Activated naive CD4-positive, alpha-beta T cell treated with anti-CD3 and anti-CD28 coated beads, Interleukin-2, amount 50 U/mL, for 72 hours (primary cell): ENCODE results near the gene LRRC15. TPM values are rescaled to one million over a fixed set of nuclear protein-coding genes. Genes with fewer than 3 reads are reported as not detected.
A peak's percentile ranks its signal among the peaks of the same experiment; 100 is the strongest.

Experiments
- ATAC-seq, 2 donors: fragments of 150-1000 bp; cut with Tn5 transposase; 2 replicates each; pipeline ENCODE4 v1.10.0; 2021; ENCODE audit warnings: mild to moderate bottlenecking in 2 of 2, moderate library complexity in 2 of 2
- DNase-seq, 2 donors: peaks; one replicate each; pipeline ENCODE4 v3.0.0; 2021 to 2022; ENCODE audit warnings: low spot score in 2 of 2
- H3K27ac Mint-ChIP-seq, 2 donors: one replicate each; pipeline ENCODE4 v1.8.0; 2022; ENCODE audit warnings: mild to moderate bottlenecking in 2 of 2, mixed read lengths in 2 of 2
- H3K36me3 Mint-ChIP-seq, 2 donors: one replicate each; pipeline ENCODE4 v1.8.0; 2022; ENCODE audit warnings: mixed read lengths in 2 of 2
- H3K9me3 Mint-ChIP-seq, 2 donors: one replicate each; pipeline ENCODE4 v1.8.0; 2022; ENCODE audit warnings: mixed read lengths in 2 of 2
- total RNA-seq, 2 donors: library from RNA; stranded (reverse); gene quantifications; one replicate each; pipeline ENCODE4 v1.2.3, GENCODE V29; 2022

LRRC15 gene
- total RNA-seq, 2 donors from 2014 or later, result not detected

GRCh38 chr3:194320744-194321243 is 48.7 kb downstream of the LRRC15 start:
- Mint-ChIP-seq H3K36me3 (peaks cover 9 to 13% of the 10 kb centered on the region in 2 donors), H3K27ac (no peak overlapping the region), H3K9me3 (peaks cover 11% of the 10 kb centered on the region in 2 donors)
- ATAC-seq (no peak), DNase-seq (no peak)

GRCh38 chr3:194320100-194320499 is 49.4 kb downstream of the LRRC15 start:
- ATAC-seq, result no peak
- no peak overlapping the region for H3K27ac Mint-ChIP-seq
- peaks cover 11% of the 10 kb centered on the region in 2 donors for H3K9me3 Mint-ChIP-seq
- no peak for DNase-seq
- H3K36me3 Mint-ChIP-seq, result peaks cover 9 to 13% of the 10 kb centered on the region in 2 donors

GRCh38 chr3:194318511-194319161 is 50.9 kb downstream of the LRRC15 start:
- peaks cover 9 to 13% of the 10 kb centered on the region in 2 donors for H3K36me3 Mint-ChIP-seq
- DNase-seq (no peak), ATAC-seq (no peak)
- H3K27ac Mint-ChIP-seq, result no peak overlapping the region
- peaks cover 11% of the 10 kb centered on the region in 2 donors for H3K9me3 Mint-ChIP-seq

- Mint-ChIP-seq H3K9me3 (peaks cover 11% of the 10 kb centered on the region in 2 donors), H3K36me3 (peaks cover 9 to 13% of the 10 kb centered on the region in 2 donors), H3K27ac (no peak overlapping the region)
- DNase-seq, result no peak
- no peak for ATAC-seq
Measured at GRCh38 chr3:194316918-194317317, 52.6 kb downstream of the LRRC15 start.

GRCh38 chr3:194315965-194316361 is 53.6 kb downstream of the LRRC15 start:
- peaks cover 11% of the 10 kb centered on the region in 2 donors for H3K9me3 Mint-ChIP-seq
- ATAC-seq (peak; percentile 25 to 62), DNase-seq (no peak)
- H3K27ac Mint-ChIP-seq, result no peak overlapping the region
- H3K36me3 Mint-ChIP-seq, result peaks cover 9 to 13% of the 10 kb centered on the region in 2 donors

- H3K9me3 Mint-ChIP-seq, result peaks cover 11% of the 10 kb centered on the region in 2 donors
- peak; percentile 82 to 90 for DNase-seq
- no peak overlapping the region for H3K27ac Mint-ChIP-seq
- ATAC-seq, result peak; percentile 86 to 88
- H3K36me3 Mint-ChIP-seq, result peaks cover 9 to 13% of the 10 kb centered on the region in 2 donors
Measured at GRCh38 chr3:194315088-194315964, 54.2 kb downstream of the LRRC15 start.

GRCh38 chr3:194314388-194315068 is 55.0 kb downstream of the LRRC15 start:
- Mint-ChIP-seq H3K27ac (no peak overlapping the region), H3K36me3 (peaks cover 6 to 9% of the 10 kb centered on the region in 2 donors), H3K9me3 (peaks cover 7 to 8% of the 10 kb centered on the region in 2 donors)
- no peak for DNase-seq
- no peak for ATAC-seq

- H3K9me3 Mint-ChIP-seq, result peaks cover 0 to under 1% of the 10 kb centered on the region in 2 donors
- no peak for ATAC-seq
- H3K36me3 Mint-ChIP-seq, result peaks cover 0 to 1% of the 10 kb centered on the region in 2 donors
- no peak overlapping the region for H3K27ac Mint-ChIP-seq
- DNase-seq, result peak in 1 of 2 donors; percentile 42
Measured at GRCh38 chr3:194313560-194314387, 55.8 kb downstream of the LRRC15 start.

- Mint-ChIP-seq H3K27ac (no peak overlapping the region), H3K9me3 (no peaks in the 10 kb centered on the region), H3K36me3 (no peaks in the 10 kb centered on the region)
- DNase-seq (peak in 1 of 2 donors; percentile 42), ATAC-seq (no peak)
Measured at GRCh38 chr3:194312743-194313281, 56.7 kb downstream of the LRRC15 start.

GRCh38 chr3:194312186-194312742 is 57.3 kb downstream of the LRRC15 start:
- no peak for ATAC-seq

GRCh38 chr3:194311000-194311399 is 58.5 kb downstream of the LRRC15 start:
- Mint-ChIP-seq H3K27ac (no peak overlapping the region), H3K36me3 (no peaks in the 10 kb centered on the region), H3K9me3 (no peaks in the 10 kb centered on the region)
- no peak for ATAC-seq
- DNase-seq, result no peak

More at GRCh38 chr3:194312186-194312742, 57.3 kb downstream of the LRRC15 start:
- Mint-ChIP-seq H3K36me3 (no peaks in the 10 kb centered on the region), H3K9me3 (no peaks in the 10 kb centered on the region), H3K27ac (no peak overlapping the region)
- peak in 1 of 2 donors; percentile 26 for DNase-seq

- peaks cover 0 to under 1% of the 10 kb centered on the region in 2 donors for H3K36me3 Mint-ChIP-seq
- ATAC-seq, result no peak
- no peaks in the 10 kb centered on the region for H3K9me3 Mint-ChIP-seq
- no peak overlapping the region for H3K27ac Mint-ChIP-seq
- peak in 1 of 2 donors; percentile 39 for DNase-seq
Measured at GRCh38 chr3:194310060-194310835, 59.3 kb downstream of the LRRC15 start.

GRCh38 chr3:194308601-194309449 is 60.7 kb downstream of the LRRC15 start:
- Mint-ChIP-seq H3K36me3 (peaks cover 0 to 6% of the 10 kb centered on the region in 2 donors), H3K27ac (no peak overlapping the region), H3K9me3 (peaks cover 0 to 4% of the 10 kb centered on the region in 2 donors)
- ATAC-seq, result no peak
- peak in 1 of 2 donors; percentile 30 for DNase-seq

- ATAC-seq, result no peak
- H3K9me3 Mint-ChIP-seq, result peaks cover 0 to 4% of the 10 kb centered on the region in 2 donors
- DNase-seq, result peak in 1 of 2 donors; percentile 23
Measured at GRCh38 chr3:194307849-194308248, 61.7 kb downstream of the LRRC15 start.

More at GRCh38 chr3:194307849-194308248, 61.7 kb downstream of the LRRC15 start:
- Mint-ChIP-seq H3K36me3 (peaks cover 0 to 6% of the 10 kb centered on the region in 2 donors), H3K27ac (no peak overlapping the region)
